NCI-H2081 (cell line): ENCODE data around the gene CCL5.

Experiments
- DNase-seq, 2 experiments: peaks; one replicate each; lab custom pipeline; 2025; lab: John Stamatoyannopoulos, UW

CCL5 gene

GRCh38 chr17:35867574-35867973 lies 12.6 kb downstream of the CCL5 start:
- no peak for DNase-seq

- no peak for DNase-seq
These were observed 13.7 kb downstream of the CCL5 start for GRCh38 chr17:35866341-35866950.

GRCh38 chr17:35865412-35866340 lies 14.5 kb downstream of the CCL5 start:
- no peak for DNase-seq

GRCh38 chr17:35864853-35865252 lies 15.3 kb downstream of the CCL5 start:
- DNase-seq = no peak

- DNase-seq = no peak
These were observed 23.6 kb downstream of the CCL5 start for GRCh38 chr17:35856603-35857002.

GRCh38 chr17:35855965-35856364 lies 24.2 kb downstream of the CCL5 start:
- DNase-seq = no peak

GRCh38 chr17:35849469-35850348 lies 30.5 kb downstream of the CCL5 start:
- peak; percentile 40 to 68 for DNase-seq

- no peak for DNase-seq
These were observed 32.4 kb downstream of the CCL5 start for GRCh38 chr17:35847633-35848373.

GRCh38 chr17:35847006-35847405 lies 33.2 kb downstream of the CCL5 start:
- DNase-seq = no peak

- DNase-seq = no peak
These were observed 33.9 kb downstream of the CCL5 start for GRCh38 chr17:35846055-35846809.

- DNase-seq = no peak
These were observed 35.6 kb downstream of the CCL5 start for GRCh38 chr17:35844547-35844946.

- DNase-seq = no peak
These were observed 36.5 kb downstream of the CCL5 start for GRCh38 chr17:35843698-35844097.

GRCh38 chr17:35842239-35842638 lies 37.9 kb downstream of the CCL5 start:
- no peak for DNase-seq

- no peak for DNase-seq
These were observed 38.7 kb downstream of the CCL5 start for GRCh38 chr17:35841505-35841904.

- no peak for DNase-seq
These were observed 39.1 kb downstream of the CCL5 start for GRCh38 chr17:35841101-35841500.

- DNase-seq = no peak
These were observed 55.0 kb downstream of the CCL5 start for GRCh38 chr17:35825206-35825605.
